ENCODE measurements around the gene CLCNKA.
"Not testable (repeated sequence)": the region's sequence is repeated elsewhere in the genome, so short reads cannot be mapped to it uniquely, and the experiment has no call there.

CLCNKA gene

DNA sequence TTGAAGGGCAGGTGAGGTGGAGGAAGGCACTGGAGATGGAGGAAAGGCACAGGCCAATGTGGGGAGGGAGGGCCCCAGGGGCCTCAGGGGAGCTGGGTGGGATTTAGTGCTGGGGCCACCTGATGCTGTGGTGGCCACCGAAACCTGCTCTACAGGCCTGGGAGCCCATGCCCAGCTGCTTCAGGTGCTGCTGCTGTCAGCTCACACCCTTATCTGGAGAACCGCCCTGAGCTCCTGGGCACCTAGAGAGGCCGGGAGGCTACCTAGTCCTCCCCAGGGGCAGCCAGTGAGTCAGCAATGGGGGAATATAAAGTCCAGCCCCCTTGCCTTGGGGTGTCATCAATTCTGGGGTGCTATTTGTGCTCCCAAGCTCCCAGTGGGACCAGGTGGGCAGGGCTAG is 39.4 kb downstream of the CLCNKA start:
- no peak for TF ChIP-seq CTCF (IDR thresholded peaks at IDR 0.05; ENCODE audit: insufficient read depth, low read length, poor library complexity, severe bottlenecking)

GRCh38 chr1:16061989-16062686 is 40.3 kb downstream of the CLCNKA start:
- not testable (repeated sequence) for H3K36me3 ChIP-seq (ENCODE audit: control insufficient read depth, insufficient read depth, low read length); DNase-seq (ENCODE audit: extremely low read depth, insufficient read length); H3K4me3 ChIP-seq (replicated peaks; ENCODE audit: low read depth, low read length); H3K27me3 ChIP-seq (replicated peaks; ENCODE audit: control insufficient read depth, insufficient read depth, low read length)

More for the DNA sequence above, 39.4 kb downstream of the CLCNKA start:
- Histone ChIP-seq H3K4me3 (replicated peaks; ENCODE audit: low read depth, low read length) (no peak overlapping the region), H3K36me3 (ENCODE audit: control insufficient read depth, insufficient read depth, low read length) (no peaks in the 10 kb centered on the region), H3K27me3 (replicated peaks; ENCODE audit: control insufficient read depth, insufficient read depth, low read length) (peaks cover 1% of the 10 kb centered on the region)
- DNase-seq (ENCODE audit: extremely low read depth, insufficient read length), result no peak

DNA sequence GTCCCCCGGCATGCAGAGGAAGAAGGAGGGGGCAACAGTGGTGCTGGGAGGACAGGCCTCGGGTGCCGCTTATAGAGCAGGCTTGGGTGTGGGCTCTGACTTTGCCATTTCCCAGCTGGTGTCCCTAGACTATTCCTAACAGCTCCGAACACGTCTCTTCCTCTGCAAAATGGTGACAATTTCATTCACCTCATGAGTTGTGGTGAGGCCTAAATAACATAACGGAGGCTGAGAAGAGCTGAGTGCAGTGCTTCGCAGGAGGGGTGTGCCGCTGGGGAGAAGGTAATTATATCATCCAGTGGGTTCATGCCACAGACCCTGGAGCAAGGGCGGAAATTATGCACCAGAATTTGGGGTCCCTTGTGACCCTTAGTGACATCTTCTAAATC is 40.8 kb downstream of the CLCNKA start:
- DNase-seq (ENCODE audit: extremely low read depth, insufficient read length); H3K4me3 ChIP-seq (replicated peaks; ENCODE audit: low read depth, low read length); H3K27me3 ChIP-seq (replicated peaks; ENCODE audit: control insufficient read depth, insufficient read depth, low read length); H3K36me3 ChIP-seq (ENCODE audit: control insufficient read depth, insufficient read depth, low read length): not testable (repeated sequence)

DNA sequence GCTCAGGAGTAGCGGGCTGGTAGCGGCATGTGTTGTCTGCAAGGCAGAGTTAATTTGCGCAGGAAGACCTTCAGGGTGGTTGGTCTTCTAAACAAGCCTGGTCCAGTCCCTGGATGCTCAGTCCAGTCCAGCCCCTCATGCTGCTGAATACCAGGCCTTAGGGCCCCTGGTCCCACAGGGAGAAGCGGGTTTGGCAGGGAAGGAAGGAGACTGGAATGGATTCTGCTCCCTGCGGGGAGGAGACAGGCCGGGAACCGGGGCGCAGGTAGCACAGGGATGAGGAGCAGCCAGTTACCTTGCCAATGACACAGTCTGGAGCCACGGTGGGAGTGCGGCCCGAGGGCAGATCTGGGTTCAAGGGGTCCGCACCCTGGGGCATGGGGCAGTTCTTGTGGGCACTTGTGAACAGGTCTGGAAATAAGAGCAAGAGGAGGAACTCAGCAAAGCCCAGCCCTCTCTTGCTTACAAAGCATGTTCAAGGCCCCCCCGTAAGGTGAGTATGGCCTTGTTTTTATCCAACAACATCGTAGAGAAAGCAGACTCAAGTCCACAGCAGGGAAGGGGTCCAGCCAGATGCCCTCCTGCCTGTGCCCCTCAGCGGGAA is 41.5 kb downstream of the CLCNKA start:
- no peak for DNase-seq (ENCODE audit: extremely low read depth, insufficient read length)
- H3K27me3 ChIP-seq (replicated peaks; ENCODE audit: control insufficient read depth, insufficient read depth, low read length), result peaks cover 3% of the 10 kb centered on the region
- no peak for TF ChIP-seq CTCF (IDR thresholded peaks at IDR 0.05; ENCODE audit: insufficient read depth, low read length, poor library complexity, severe bottlenecking)
- no peaks in the 10 kb centered on the region for H3K36me3 ChIP-seq (ENCODE audit: control insufficient read depth, insufficient read depth, low read length)
- no peak overlapping the region for H3K4me3 ChIP-seq (replicated peaks; ENCODE audit: low read depth, low read length)

- Histone ChIP-seq H3K27me3 (replicated peaks; ENCODE audit: control insufficient read depth, insufficient read depth, low read length) (peaks cover 3% of the 10 kb centered on the region), H3K4me3 (replicated peaks; ENCODE audit: low read depth, low read length) (no peak overlapping the region), H3K36me3 (ENCODE audit: control insufficient read depth, insufficient read depth, low read length) (no peaks in the 10 kb centered on the region)
- no peak for DNase-seq (ENCODE audit: extremely low read depth, insufficient read length)
- no peak for TF ChIP-seq CTCF (IDR thresholded peaks at IDR 0.05; ENCODE audit: insufficient read depth, low read length, poor library complexity, severe bottlenecking)
Observed at GRCh38 chr1:16063921-16064320, 42.1 kb downstream of the CLCNKA start.

GRCh38 chr1:16064536-16065268 is 42.9 kb downstream of the CLCNKA start:
- Histone ChIP-seq H3K36me3 (ENCODE audit: control insufficient read depth, insufficient read depth, low read length) (no peaks in the 10 kb centered on the region), H3K4me3 (replicated peaks; ENCODE audit: low read depth, low read length) (no peak overlapping the region), H3K27me3 (replicated peaks; ENCODE audit: control insufficient read depth, insufficient read depth, low read length) (peaks cover 3% of the 10 kb centered on the region)
- no peak for TF ChIP-seq CTCF (IDR thresholded peaks at IDR 0.05; ENCODE audit: insufficient read depth, low read length, poor library complexity, severe bottlenecking)
- no peak for DNase-seq (ENCODE audit: extremely low read depth, insufficient read length)

Measured in GM06990 (cell line).